ENCODE measurements around the gene METTL17. TPM values are rescaled to one million over a fixed set of nuclear protein-coding genes. Genes with fewer than 3 reads are reported as not detected.
A peak's percentile ranks its signal among the peaks of the same experiment; 100 is the strongest.

The METTL17 gene
- total and polyA plus RNA-seq, 2 of the 13 experiments (the other 11 are each of a cell fraction or from before 2014, with no cell fraction given) = 122 to 199 TPM

DNA sequence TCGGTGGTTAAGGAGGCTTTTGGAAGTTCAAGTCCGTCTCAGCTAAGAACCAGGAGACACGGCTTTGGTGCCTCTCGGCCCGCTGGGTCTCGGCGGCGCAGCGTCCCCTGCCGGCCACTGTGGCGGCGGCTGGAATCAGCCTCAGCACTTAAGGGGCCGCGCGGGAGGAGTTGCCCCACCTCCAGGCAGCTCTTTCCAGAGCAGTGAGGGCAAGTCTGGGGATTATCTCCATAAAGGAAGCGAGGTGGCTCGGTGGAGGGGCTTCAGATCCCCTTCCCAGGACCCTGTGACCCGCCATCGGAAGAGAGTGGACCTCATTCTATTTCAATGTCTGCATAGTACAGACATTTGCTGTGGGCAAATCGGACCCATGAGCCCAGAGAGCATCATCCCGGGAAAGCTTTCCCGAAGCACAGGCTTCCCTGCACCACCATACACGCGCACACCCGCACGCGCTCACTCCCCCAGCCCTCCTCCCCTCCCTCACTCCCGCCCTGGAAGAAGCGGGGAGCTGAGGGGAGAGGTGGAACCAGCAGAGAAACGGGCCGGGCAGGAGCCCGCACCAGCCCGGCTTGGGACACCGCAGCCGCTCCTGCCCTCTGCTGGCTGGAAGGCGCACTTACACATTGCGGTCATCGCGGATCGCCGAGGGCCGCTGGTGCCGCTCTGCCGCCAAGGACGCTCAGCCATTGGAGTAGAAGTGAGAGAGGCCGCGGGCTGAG, 18.6 kb upstream of the METTL17 start (continued):
- TF ChIP-seq CEBPG (CRISPR knock-in tag; IDR thresholded peaks at IDR 0.05) = peak; percentile 28; the same call in 1 of the 2 replicates
- no peak for TF ChIP-seq JUND (CRISPR knock-in tag; IDR thresholded peaks at IDR 0.05)
- TF ChIP-seq MAFF (IDR thresholded peaks at IDR 0.05; ENCODE audit: low read depth, low read length) = no peak
- 0 out of 4 replicates have a peak, but pooled peaks of 1 of the 2 experiments have one; percentile 0 for TF ChIP-seq POLR2A (IDR thresholded peaks at IDR 0.05; ENCODE audit: insufficient read depth in 1 of 2, low read depth in 2 of 2, low read length in 2 of 2)
- TF ChIP-seq, protein P1, sequence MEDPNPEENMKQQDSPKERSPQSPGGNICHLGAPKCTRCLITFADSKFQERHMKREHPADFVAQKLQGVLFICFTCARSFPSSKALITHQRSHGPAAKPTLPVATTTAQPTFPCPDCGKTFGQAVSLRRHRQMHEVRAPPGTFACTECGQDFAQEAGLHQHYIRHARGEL (CRISPR knock-in tag; IDR thresholded peaks at IDR 0.05) = peak; percentile 71; the same call in 1 of the 2 replicates
- TF ChIP-seq ZNF160 (CRISPR knock-in tag; IDR thresholded peaks at IDR 0.05) = peak; percentile 49
- no peak for TF ChIP-seq FLYWCH1 (CRISPR knock-in tag; IDR thresholded peaks at IDR 0.05)
- no peak; the same call in 1 of the 2 replicates for TF ChIP-seq ZNF264 (CRISPR knock-in tag; IDR thresholded peaks at IDR 0.05)
- TF ChIP-seq, protein P2, sequence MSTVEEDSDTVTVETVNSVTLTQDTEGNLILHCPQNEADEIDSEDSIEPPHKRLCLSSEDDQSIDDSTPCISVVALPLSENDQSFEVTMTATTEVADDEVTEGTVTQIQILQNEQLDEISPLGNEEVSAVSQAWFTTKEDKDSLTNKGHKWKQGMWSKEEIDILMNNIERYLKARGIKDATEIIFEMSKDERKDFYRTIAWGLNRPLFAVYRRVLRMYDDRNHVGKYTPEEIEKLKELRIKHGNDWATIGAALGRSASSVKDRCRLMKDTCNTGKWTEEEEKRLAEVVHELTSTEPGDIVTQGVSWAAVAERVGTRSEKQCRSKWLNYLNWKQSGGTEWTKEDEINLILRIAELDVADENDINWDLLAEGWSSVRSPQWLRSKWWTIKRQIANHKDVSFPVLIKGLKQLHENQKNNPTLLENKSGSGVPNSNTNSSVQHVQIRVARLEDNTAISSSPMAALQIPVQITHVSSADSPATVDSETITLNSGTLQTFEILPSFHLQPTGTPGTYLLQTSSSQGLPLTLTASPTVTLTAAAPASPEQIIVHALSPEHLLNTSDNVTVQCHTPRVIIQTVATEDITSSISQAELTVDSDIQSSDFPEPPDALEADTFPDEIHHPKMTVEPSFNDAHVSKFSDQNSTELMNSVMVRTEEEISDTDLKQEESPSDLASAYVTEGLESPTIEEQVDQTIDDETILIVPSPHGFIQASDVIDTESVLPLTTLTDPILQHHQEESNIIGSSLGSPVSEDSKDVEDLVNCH (CRISPR knock-in tag; IDR thresholded peaks at IDR 0.05) = no peak
- peak; percentile 67; the same call in 1 of the 2 replicates for TF ChIP-seq ZFY (CRISPR knock-in tag; IDR thresholded peaks at IDR 0.05)
- peak; percentile 40; the same call in 1 of the 2 replicates for TF ChIP-seq ZNF766 (CRISPR knock-in tag; IDR thresholded peaks at IDR 0.05; ENCODE audit: borderline replicate concordance)
- no peak for TF ChIP-seq REL (CRISPR knock-in tag; conservative IDR thresholded peaks at IDR 0.05)
- TF ChIP-seq ZNF781 (CRISPR knock-in tag; IDR thresholded peaks at IDR 0.05; ENCODE audit: borderline replicate concordance, not compliant biosample characterization) = peak; percentile 39
- TF ChIP-seq HNRNPLL (IDR thresholded peaks at IDR 0.05; ENCODE audit: low read depth, low read length, poor library complexity, severe bottlenecking) = peak; percentile 90
- TF ChIP-seq, protein P3, sequence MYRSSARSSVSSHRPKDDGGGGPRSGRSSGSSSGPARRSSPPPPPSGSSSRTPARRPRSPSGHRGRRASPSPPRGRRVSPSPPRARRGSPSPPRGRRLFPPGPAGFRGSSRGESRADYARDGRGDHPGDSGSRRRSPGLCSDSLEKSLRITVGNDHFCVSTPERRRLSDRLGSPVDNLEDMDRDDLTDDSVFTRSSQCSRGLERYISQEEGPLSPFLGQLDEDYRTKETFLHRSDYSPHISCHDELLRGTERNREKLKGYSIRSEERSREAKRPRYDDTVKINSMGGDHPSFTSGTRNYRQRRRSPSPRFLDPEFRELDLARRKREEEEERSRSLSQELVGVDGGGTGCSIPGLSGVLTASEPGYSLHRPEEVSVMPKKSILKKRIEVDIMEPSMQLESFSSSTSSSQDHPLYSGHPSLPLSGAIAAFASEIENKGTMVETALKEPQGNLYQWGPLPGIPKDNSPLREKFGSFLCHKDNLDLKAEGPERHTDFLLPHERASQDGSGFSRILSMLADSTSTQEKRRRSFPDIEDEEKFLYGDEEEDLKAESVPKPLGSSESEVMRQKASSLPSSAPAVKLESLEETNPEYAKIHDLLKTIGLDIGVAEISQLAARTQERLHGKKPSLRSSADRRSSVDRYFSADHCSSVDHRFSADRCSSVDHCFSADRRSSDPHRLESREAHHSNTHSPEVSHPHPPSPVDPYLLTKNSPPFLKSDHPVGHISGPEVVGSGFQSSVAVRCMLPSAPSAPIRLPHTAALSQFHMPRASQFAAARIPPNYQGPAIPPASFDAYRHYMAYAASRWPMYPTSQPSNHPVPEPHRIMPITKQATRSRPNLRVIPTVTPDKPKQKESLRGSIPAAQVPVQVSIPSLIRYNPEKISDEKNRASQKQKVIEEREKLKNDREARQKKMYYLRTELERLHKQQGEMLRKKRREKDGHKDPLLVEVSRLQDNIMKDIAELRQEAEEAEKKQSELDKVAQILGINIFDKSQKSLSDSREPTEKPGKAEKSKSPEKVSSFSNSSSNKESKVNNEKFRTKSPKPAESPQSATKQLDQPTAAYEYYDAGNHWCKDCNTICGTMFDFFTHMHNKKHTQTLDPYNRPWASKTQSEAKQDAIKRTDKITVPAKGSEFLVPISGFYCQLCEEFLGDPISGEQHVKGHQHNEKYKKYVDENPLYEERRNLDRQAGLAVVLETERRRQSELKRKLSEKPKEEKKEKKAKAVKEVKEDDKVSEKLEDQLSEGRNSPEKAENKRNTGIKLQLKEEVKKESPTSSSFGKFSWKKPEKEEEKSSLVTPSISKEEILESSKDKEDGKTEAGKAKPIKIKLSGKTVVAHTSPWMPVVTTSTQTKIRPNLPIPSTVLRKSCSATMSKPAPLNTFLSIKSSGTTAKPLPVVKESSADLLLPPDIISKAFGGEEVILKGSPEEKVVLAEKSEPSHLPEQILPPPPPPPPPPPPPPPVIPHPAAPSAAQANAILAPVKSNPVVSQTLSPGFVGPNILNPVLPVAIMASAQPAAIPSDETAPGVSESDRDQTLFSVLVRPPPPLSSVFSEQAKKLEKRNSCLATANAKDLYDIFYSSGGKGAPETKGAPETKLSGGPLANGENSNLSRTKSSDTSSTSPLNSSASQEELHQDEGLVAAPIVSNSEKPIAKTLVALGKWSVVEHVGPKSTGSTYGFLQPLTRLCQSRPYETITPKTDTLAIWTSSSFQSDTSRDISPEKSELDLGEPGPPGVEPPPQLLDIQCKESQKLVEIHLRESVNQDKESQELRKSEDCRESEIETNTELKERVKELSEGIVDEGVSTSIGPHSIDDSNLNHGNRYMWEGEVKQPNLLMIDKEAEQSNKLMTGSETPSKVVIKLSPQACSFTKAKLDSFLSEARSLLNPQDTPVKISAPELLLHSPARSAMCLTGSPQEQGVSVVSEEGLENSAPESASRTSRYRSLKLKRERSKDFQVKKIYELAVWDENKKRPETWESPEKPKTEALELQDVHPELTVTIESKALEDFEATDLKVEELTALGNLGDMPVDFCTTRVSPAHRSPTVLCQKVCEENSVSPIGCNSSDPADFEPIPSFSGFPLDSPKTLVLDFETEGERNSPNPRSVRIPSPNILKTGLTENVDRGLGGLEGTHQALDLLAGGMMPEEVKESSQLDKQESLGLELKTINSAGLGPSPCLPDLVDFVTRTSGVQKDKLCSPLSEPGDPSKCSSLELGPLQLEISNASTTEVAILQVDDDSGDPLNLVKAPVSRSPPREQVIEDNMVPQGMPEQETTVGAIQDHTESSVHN (CRISPR knock-in tag; IDR thresholded peaks at IDR 0.05) = no peak
- TF ChIP-seq, protein P4, sequence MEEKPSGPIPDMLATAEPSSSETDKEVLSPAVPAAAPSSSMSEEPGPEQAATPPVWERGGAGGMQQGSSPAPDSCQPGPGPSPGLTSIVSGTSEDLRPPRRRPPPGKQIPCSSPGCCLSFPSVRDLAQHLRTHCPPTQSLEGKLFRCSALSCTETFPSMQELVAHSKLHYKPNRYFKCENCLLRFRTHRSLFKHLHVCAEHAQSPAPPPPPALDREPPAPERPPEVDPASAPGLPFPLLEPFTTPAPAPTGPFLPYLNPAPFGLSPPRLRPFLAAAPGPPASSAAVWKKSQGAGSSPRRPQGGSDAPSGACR (CRISPR knock-in tag; IDR thresholded peaks at IDR 0.05) = 0 out of 2 replicates have a peak, but pooled peaks have one; percentile 75
- TF ChIP-seq PAF1 (CRISPR knock-in tag; IDR thresholded peaks at IDR 0.05) = no peak
- no peak for TF ChIP-seq U2AF1 (optimal IDR thresholded peaks at IDR 0.05; ENCODE audit: low read depth, low read length)

All from HepG2 (cell line).